NOMO-1 (cell line): ENCODE results near the gene ARL5C.

Source experiments
- DNase-seq, 2 experiments: peaks; one replicate each; lab custom pipeline; 2025; ENCODE audit not compliant: unreplicated experiment in 2 of 2; lab: John Stamatoyannopoulos, UW

Gene ARL5C

GRCh38 chr17:39194089-39194984 is 28.4 kb upstream of the ARL5C start:
- DNase-seq, result peak; percentile 36 to 57

GRCh38 chr17:39193346-39193745 is 27.4 kb upstream of the ARL5C start:
- DNase-seq, result no peak

DNA sequence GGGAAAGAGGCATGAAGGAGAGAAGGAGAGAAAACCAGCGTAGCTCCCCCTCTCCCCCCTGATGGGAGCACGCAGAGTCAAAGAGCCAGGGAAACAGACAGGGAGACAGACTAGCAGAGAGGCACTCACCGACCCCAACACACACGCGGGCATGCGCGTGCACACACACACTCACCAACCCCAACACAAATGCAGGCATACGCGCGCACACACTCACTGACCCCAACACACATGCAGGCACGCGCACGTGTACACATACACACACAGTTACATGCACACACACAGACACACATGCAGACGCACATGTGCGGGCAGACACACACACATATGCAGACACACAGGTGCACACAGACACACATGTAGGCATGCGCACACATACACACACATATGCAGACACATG is 26.9 kb upstream of the ARL5C start:
- DNase-seq, result no peak

DNA sequence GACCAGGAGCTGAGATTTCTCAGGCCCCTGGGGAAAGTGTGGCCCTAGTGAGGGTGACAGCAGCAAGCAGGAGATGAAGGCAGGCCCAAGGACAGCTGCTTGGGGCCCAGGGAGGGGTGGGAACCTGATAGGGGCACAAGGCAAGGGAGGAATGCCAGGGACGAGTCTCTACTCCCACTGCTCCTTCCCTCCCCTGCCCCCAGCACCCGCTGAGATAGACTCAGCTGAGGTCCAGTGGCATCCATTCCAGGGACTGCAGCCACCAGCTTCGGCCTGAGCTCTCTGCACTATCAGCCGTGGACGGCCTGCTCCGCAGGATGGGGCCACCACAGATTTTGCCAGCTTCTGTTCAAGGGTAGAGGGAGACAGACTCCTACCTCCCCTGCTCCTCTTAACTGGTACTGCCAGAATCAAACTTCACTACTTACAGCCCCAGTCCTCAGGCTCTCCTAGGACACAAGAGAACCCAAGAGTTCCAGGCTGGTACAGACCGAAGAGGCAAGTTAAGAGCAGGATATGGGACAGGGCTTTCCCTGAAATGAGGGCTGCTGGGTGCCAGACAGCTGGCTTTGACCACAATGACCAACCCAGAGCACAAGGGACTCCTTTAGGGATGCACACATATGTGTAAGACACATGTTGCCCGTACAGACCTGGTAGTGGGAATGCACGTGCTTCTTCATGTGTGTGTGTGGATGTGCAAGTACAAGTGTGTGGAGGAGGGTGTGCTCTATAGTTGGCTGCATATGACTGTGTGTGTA is 26.0 kb upstream of the ARL5C start:
- no peak for DNase-seq

DNA sequence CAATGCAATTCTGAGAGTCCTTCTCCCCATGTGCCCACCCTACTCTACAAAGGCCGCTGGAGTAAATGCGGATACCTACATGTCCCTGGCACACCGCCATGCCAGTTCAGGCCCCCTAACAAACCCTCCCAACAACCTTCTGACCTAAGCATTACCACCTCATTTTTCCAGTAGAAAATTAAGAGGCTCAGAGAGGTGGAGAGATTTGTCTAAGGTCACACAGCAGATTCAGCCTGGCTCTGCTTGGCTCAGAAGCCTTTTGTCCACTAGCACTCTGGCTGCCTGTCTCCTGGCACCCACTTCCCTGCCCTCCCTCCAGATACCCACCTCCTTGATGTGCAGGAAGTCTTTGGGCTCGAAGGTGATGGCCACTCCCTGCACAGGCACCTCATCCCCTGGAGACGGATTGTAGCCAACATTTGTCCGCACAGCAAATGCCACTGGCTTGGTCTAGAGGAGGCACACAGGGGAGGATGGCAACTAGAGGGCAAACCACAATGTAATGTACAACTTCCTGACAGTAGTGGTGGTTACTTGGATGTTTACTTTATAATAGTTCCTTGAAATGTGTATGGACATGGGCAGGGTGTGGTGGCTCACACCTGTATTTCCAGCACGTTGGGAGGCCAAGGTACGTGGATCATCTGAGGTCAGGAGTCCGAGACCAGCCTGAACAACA is 21.3 kb upstream of the ARL5C start:
- no peak for DNase-seq

DNA sequence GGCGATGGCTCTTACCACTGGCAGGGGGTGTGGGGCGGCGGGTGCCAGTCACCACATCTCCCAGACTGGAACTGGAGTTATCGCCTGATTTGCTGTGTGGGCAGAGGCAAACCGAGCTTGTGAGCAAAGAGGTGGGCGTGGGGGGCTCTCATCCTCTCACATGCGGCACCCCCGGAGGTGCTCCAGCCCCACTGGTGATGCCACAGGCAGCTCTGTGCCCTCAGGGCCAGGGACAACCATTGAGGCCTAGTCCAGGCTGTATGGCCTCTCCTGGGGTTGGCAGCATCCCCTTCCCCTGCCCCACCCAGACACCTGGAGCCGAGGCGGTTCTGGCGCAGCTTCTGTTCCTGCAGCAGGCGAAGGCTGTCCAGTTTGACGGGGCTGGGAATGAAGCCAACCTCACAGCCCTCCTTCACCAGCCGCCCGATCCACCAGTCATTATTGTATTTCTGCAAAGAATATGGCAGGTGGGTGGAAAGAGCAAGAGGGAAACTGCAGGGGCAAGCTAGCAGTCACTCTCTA is 20.6 kb upstream of the ARL5C start:
- DNase-seq, result no peak

DNA sequence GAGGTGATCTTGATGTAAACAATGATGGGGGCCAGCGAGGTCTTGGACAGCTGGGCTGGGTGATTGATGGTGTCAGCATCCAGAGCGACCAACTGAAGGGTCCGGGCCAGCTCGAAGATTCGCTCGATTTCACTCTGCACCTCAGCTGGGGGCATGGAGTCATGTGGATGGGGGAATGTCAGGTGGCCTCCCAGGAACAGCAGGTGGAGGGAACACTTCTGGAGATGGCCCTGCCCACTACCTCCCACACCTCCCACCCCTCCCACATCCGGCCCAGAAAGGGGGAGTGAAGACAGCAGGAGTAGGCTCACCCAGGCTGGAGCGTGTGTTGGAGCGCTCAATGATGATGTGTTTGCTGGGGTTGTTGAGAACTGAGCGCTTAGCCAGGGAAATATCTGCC is 17.8 kb upstream of the ARL5C start:
- no peak for DNase-seq

DNA sequence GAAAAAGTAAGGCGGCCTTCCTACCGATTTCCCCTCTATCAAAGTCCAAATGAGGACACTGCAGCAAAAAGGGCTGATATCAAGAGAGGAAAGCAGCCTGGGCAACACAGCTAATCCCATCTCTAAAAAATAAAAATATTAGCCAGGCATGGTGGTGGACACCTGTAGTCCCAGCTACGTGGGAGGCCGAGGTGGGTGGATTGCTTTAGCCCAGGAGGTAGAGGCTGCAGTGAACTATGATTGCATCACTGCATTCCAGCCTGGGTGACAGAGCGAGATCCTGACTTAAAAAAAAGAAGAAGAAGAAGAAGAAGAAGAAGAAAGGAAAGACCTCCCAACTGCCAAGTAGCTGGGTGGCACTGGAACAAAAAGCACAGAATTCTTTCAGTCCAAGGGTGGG is 17.1 kb upstream of the ARL5C start:
- no peak for DNase-seq

DNA sequence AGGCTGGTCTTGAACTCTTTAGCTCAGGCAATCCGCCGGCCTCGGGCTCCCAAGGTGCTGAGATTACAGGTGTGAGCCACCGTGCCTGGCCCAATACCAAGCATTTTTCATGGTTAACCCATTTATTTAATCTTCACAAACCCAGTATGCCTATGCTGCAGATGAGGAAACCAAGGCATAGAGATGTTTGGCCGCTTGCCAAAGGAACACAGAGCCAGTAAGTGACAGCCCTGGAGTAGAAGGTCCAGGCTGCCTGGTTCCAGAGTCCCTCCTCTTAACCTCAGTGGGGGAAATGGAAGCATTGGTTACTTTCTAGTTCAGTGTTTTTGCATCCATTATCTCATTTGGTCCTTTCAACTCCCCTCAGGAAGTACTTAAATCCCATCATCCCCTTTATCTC is 15.3 kb upstream of the ARL5C start:
- DNase-seq, result no peak

- DNase-seq, result peak; percentile 69 to 71
Measured at GRCh38 chr17:39178536-39178935, 12.6 kb upstream of the ARL5C start.

DNA sequence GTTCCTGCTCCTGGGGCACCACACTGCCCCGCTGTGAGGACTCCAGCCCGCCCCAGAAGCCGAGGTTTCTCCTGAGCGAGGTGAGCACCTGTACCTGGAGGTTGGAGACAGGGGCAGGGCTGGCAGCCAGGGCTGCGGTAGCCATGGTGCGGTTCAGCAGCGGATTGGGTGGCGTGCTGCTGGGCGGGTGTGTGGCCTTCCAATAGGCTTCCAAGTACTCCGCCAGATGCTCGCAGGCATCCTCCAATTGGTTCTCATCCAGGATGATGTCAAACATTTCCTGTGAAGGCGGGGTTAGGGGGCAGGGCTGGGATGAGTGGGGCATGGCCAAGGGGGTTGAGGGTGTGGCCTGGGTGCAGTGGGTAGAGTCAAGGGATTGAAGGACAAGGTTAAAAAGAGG is 11.3 kb upstream of the ARL5C start:
- peak in 1 of 2 experiments; percentile 21 for DNase-seq

GRCh38 chr17:39175695-39176093 is 9.7 kb upstream of the ARL5C start:
- DNase-seq, result peak; percentile 91 to 97

DNA sequence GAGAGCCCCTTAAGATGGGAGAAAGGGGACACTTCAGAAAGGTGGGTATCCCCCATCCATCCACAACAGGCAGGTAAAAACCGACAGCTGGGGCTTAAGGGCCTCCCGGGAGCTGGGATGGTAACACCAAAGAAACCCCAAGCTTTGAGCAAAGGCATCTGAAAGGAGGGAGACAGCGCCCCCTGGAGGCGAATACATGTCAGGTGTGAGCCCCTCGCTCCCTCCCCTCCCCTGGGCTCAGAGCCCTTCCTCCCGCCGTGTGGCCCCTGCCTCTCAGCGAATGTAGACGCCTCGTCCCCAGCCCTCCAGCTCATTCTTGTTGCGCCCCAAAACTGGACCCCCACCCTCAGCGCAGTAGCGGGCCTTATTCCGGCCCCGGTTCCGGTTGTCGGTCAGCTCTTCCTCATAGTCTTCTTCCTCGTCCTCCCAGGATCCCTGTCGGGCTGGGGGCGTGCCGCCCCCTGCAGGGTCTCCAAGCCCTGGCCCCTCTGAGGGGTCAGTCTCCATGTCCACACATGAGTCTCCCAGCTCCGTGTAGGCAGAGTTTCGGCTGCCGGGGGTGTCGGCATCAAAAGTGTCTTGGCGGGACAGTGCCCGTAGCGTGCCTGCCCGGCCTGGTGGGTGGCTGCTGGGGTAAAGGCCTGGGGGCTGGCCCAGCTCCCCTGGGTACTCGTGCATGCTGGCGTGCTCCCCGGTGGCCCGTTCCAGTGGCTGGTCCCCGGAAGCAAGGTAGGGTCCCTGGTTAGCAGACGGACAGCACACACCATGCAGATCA is 9.1 kb upstream of the ARL5C start:
- DNase-seq, result peak; percentile 75 to 83

DNA sequence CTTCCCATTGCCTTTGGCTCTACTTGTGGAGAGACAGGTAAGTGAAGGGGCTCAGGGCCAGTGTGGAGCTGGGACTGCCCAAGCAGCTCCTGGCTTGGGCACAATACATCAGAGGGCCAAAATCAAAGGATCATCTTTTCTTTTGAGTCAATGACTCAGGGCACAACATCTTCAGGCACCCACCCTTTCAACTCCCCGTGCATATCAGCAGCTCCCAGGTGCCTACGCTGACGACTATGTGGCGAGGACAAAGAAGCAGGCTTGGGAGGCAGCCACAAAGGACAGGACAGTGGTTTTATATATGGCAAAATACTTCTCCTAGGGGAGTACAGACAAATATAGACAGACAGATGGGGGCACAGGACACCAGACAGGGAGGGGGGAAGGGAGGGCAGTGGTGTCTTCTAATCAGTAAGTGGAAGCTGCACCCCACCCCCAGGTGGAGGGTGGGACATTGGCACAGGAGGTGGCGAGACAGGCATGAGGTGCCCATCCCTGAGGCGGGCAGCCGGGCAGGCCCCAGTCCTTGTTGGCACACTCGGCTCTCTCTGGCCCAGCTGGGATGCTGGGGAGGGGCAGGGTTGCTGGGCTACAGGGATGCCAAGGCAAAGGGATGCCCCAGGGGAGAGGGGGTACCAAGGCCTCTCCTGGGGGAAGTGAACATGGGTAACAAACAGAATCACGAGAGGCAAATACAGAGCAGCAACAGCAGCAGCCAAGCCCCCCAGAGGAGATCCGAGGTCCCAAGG is 7.7 kb upstream of the ARL5C start:
- DNase-seq, result no peak

GRCh38 chr17:39173080-39173479 is 7.1 kb upstream of the ARL5C start:
- no peak for DNase-seq

DNA sequence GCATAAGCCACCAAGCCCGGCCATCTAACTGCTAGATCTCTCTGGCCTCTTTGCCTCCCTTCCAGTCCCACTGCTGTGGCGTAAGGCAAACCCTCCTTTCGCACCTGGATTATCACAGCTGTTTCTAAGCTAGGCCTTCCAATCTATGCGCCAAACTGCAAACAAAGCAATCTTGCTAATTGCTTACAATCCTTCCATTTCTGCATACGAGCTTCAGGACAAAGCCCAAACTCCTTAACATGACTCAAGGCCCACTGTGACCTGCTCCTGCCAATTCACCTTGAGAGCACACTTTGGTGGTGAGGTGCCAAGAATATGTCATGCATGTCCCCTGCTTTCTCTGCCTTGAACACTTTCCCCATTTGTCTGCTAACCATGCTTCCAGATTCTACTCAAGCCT is 6.0 kb upstream of the ARL5C start:
- no peak for DNase-seq

DNA sequence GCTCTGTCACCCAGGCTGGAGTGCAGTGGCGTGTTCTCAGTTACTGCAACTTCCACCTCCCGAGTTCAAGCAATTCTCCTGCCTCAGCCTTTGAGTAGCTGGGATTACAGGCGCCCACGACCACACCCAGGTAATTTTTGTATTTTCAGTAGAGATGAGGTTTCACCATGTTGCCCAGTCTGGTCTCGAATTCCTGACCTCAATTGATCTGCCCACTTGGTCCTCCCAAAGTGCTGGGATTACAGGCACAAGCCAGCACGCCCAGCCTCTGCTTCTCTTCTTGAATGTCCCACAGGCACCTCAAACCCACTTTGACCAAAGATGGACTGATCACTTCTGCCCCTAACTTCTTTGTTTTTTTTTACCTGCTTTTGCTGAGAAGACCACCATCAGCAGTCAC is 4.6 kb upstream of the ARL5C start:
- no peak for DNase-seq

DNA sequence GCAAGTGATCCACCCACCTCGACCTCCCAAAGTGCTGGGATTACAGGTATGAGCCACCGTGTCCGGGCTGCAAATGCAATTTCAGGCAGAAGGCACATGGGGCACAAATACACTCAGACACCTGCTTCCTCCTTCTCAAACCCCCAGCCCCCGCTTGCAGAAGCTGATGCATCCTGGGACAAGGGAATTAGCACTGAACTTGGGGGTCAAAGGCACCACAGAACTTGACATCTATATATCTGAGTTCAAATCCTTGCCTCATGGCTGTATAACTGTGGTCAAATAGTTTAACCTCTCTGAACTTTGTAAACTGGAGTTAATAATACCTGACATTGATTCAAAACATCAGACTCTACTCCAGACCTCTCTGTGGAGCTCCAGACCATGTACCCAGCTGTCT is 4.1 kb upstream of the ARL5C start:
- peak in 1 of 2 experiments; percentile 19 for DNase-seq

DNA sequence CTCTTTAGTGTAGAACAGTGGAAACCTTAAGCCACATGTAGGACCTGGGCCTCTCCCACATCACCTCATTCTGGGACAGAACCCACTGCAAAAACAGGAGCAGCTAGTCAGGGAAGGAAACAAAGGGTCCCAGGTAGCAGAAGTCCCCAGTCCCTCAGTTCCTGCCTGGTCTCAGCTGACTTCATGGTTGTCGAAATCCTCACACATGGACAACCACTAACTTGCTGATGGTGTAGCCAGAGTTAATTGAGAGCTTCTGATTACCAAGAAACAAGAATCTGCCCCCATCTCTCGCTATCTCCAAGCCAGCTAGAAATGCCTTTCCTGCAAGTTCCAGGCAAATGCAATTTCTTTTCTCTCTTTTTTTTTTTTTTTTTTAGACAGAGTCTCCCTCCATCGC is 3.6 kb upstream of the ARL5C start:
- no peak for DNase-seq

GRCh38 chr17:39169101-39169500 is 3.1 kb upstream of the ARL5C start:
- DNase-seq, result peak; percentile 56 to 65
